ENCODE data around the gene LTBP4. TPM values are rescaled to one million over a fixed set of nuclear protein-coding genes. Genes with fewer than 3 reads are reported as not detected.

The LTBP4 gene
- total and polyA plus RNA-seq, 2 of the 13 experiments (the other 11 are each of a cell fraction or from before 2014, with no cell fraction given) = 0.86 to 2.3 TPM

GRCh38 chr19:40582467-40582866 is 18.7 kb upstream of the LTBP4 start (continued):
- TF ChIP-seq ZNF143 (CRISPR knock-in tag; IDR thresholded peaks at IDR 0.05) = no peak

- intact Hi-C loops (cut with micrococcal nuclease; ENCODE audit: unreplicated experiment) = no loop called here
- DNase-seq (ENCODE audit: low spot score) = no peak
- H3K9me3 ChIP-seq (ENCODE audit: low read length) = no peaks in the 10 kb centered on the region
- no peaks in the 10 kb centered on the region for H3K27me3 ChIP-seq (ENCODE audit: control insufficient read depth in 1 of 2, insufficient read depth in 2 of 2, low read length in 2 of 2)
- no TSS peak for BruUV-seq (replicated peaks)
- no peaks in the 10 kb centered on the region for H3K4me1 ChIP-seq (ENCODE audit: insufficient read depth, low read length)
- in situ Hi-C loops (cut with HindIII; ENCODE audit: extremely low pct_ligation_motif_present, low pct_unique_long_range_greater_than_20kb) = no loop called here
- no peak for ATAC-seq
- no peak for FAIRE-seq
- ChIA-PET CTCF (ENCODE audit: low intra/inter-chr PET ratio, low total read pairs) (no interaction called here), POLR2A (no interaction called here)
- H3K79me2 ChIP-seq (ENCODE audit: insufficient read depth, low read length) = no peaks in the 10 kb centered on the region
- no peak overlapping the region for H3K4me2 ChIP-seq (ENCODE audit: low read depth, low read length)
- H4K20me1 ChIP-seq (ENCODE audit: insufficient read depth, low read length) = no peaks in the 10 kb centered on the region
- 0 out of 5 replicates have a peak, but pooled peaks cover 0 to 1% of the 10 kb centered on the region in 2 experiments for H3K36me3 ChIP-seq (replicated peaks in 1 of 2; ENCODE audit: control insufficient read depth in 1 of 2, insufficient read depth in 2 of 2, low read length in 2 of 2)
- no peak overlapping the region for H3K27ac ChIP-seq (ENCODE audit: extremely low read length, insufficient read depth, low read length)
- no peak overlapping the region for H3K9ac ChIP-seq (ENCODE audit: insufficient read depth, low read depth, low read length)
- WGBS (ENCODE audit: low lambda C conversion rate) = 97% methylated on average over 4 of the region's 14 CpGs
- no peak overlapping the region for H3K4me3 ChIP-seq (replicated peaks in 1 of 3; ENCODE audit: insufficient read depth in 1 of 3, low read depth in 2 of 3, low read length in 3 of 3)
- H2AFZ ChIP-seq (ENCODE audit: low read length) = no peak overlapping the region
- no peak for TF ChIP-seq SRSF4 (IDR thresholded peaks at IDR 0.05; ENCODE audit: low read depth, low read length, poor library complexity, severe bottlenecking)
- no peak for TF ChIP-seq ZBTB46 (CRISPR knock-in tag; IDR thresholded peaks at IDR 0.05; ENCODE audit: borderline replicate concordance)
- TF ChIP-seq CENPX (CRISPR knock-in tag; IDR thresholded peaks at IDR 0.05) = no peak
- no peak for TF ChIP-seq ZNF460 (CRISPR knock-in tag; IDR thresholded peaks at IDR 0.05; ENCODE audit: borderline replicate concordance)
- no peak for TF ChIP-seq MED1 (CRISPR knock-in tag; IDR thresholded peaks at IDR 0.05)
- no peak for TF ChIP-seq ZSCAN20 (CRISPR knock-in tag; IDR thresholded peaks at IDR 0.05; ENCODE audit: borderline replicate concordance)
- no peak for TF ChIP-seq NR2F2 (IDR thresholded peaks at IDR 0.05; ENCODE audit: borderline replicate concordance, low read depth)
- no peak for TF ChIP-seq THYN1 (CRISPR knock-in tag; IDR thresholded peaks at IDR 0.05; ENCODE audit: borderline replicate concordance, low read depth)
- no peak for TF ChIP-seq ZNF251 (CRISPR knock-in tag; IDR thresholded peaks at IDR 0.05)
- no peak for TF ChIP-seq TOE1 (CRISPR knock-in tag; IDR thresholded peaks at IDR 0.05)
- no peak for TF ChIP-seq POLR2AphosphoS5 (IDR thresholded peaks at IDR 0.05; ENCODE audit: low read depth, low read length)
- TF ChIP-seq ATF5 (CRISPR knock-in tag; IDR thresholded peaks at IDR 0.05; ENCODE audit: low read depth) = no peak
- TF ChIP-seq ZNF558 (CRISPR knock-in tag; IDR thresholded peaks at IDR 0.05; ENCODE audit: borderline replicate concordance) = no peak
- no peak for TF ChIP-seq ZEB1 (IDR thresholded peaks at IDR 0.05; ENCODE audit: insufficient replicate concordance, low read depth)
- TF ChIP-seq HNF1A (IDR thresholded peaks at IDR 0.05; ENCODE audit: low read depth) = no peak
- no peak for TF ChIP-seq HNF1A (CRISPR knock-in tag; IDR thresholded peaks at IDR 0.05; ENCODE audit: borderline replicate concordance)
- no peak for TF ChIP-seq NRL (CRISPR knock-in tag; IDR thresholded peaks at IDR 0.05; ENCODE audit: borderline replicate concordance)
- TF ChIP-seq KDM4B (CRISPR knock-in tag; IDR thresholded peaks at IDR 0.05) = no peak
Observed at GRCh38 chr19:40583283-40583682, 17.9 kb upstream of the LTBP4 start.

All from HepG2 (cell line).